Measurements from ENCODE around the gene DENND2A.
"Not testable (repeated sequence)": the region's sequence is repeated elsewhere in the genome, so short reads cannot be mapped to it uniquely, and the experiment has no call there.

The DENND2A gene

DNA sequence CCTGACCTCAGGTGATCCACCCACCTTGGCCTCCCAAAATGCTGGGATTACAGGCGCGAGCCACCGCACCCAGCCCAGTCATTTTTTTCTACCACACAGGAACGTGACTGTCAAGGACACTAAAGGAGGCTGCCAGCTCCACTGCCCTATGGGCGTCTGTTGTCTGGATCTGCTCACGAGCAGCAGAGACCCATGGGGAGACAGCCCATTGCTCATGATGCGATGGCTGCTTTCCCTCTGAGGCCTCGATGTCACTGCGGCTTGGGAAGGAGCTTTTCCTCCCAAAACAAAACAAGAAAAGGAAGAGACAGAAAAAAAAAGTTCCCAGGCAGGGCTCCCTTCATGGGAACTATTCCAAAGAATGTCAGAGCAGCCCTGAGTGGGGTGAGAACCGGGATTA is 70.5 kb downstream of the DENND2A start:
- no peaks in the 10 kb centered on the region for H3K4me1 ChIP-seq (ENCODE audit: control insufficient read depth, insufficient read depth, low read length)
- DNase-seq (ENCODE audit: low read depth, low spot score) = no peak
- H3K27ac ChIP-seq (ENCODE audit: low read length) = no peak overlapping the region
- peaks cover 6% of the 10 kb centered on the region for H3K36me3 ChIP-seq (ENCODE audit: control insufficient read depth, insufficient read depth, low read length)
- no CpG with 5 or more reads among the region's 10 CpGs for WGBS (ENCODE audit: insufficient coverage, insufficient read length)
- H3K27me3 ChIP-seq (ENCODE audit: control insufficient read depth, insufficient read depth, low read length) = no peaks in the 10 kb centered on the region
- H3K9me3 ChIP-seq (ENCODE audit: control insufficient read depth, insufficient read depth, low read length) = no peaks in the 10 kb centered on the region
- H3K4me3 ChIP-seq (ENCODE audit: low read length) = no peak overlapping the region

DNA sequence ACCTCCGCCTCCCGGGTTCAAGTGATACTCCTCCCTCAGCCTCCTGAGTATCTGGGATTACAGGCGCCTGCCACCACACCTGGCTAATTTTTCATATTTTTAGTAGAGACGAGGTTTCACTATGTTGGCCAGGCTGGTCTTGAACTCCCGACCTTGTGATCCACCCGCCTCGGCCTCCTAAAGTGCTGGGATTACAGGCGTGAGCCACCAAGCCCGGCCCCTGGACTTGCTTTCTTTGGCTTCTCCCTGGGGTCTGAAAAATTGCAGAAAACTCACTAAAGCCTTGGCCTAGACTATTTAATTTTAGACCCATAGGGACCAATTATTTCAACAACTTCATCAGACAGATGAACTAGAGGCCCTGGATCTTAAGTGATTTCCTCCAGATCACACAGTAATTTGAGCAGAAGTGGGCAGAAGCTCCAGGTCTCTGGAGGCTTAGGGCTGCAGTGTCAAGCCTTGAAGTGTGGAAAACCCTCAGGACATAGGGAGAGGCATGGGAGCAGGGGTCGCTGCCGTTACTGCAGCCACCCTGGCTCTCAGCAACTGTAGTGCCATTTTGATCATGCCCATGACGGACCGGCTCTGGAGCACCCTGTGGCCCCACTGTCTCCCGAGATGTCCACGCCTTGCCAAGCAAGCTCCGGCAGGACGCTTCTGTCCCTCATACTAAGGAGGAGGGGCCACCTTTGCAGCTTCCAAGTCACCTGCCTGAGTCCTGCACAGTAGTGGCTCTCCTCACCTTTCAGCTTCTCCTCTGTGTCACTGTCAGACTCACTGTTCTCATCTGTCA is 72.4 kb downstream of the DENND2A start:
- Histone ChIP-seq H3K36me3 (ENCODE audit: control insufficient read depth, insufficient read depth, low read length) (peaks cover 3% of the 10 kb centered on the region), H3K4me1 (ENCODE audit: control insufficient read depth, insufficient read depth, low read length) (no peaks in the 10 kb centered on the region), H3K27ac (ENCODE audit: low read length) (no peak overlapping the region), H3K27me3 (ENCODE audit: control insufficient read depth, insufficient read depth, low read length) (no peaks in the 10 kb centered on the region), H3K9me3 (ENCODE audit: control insufficient read depth, insufficient read depth, low read length) (no peaks in the 10 kb centered on the region), H3K4me3 (ENCODE audit: low read length) (no peak overlapping the region)
- no CpG with 5 or more reads among the region's 17 CpGs for WGBS (ENCODE audit: insufficient coverage, insufficient read length)
- DNase-seq (ENCODE audit: low read depth, low spot score) = no peak

DNA sequence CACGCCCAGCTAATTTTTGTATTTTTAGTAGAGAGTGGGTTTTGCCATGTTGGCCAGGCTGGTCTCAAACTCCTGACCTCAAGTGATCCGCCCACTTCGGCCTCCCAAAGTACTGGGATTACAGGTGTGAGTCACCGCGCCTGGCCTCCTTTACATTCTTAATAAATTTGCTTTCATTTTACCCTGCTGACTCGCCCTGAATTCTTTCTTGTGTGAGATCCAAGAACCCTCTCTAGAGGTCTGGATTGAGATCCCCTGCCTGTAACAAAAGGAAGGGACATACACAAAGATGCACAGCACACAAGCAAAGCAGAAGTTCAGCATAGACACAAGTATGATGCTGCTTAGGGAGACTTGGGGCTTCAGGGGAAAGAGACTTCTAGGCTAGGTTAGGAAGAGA is 74.4 kb downstream of the DENND2A start:
- not testable (repeated sequence) for DNase-seq (ENCODE audit: low read depth, low spot score); H3K27ac ChIP-seq (ENCODE audit: low read length); H3K27me3 ChIP-seq (ENCODE audit: control insufficient read depth, insufficient read depth, low read length); H3K4me1 ChIP-seq (ENCODE audit: control insufficient read depth, insufficient read depth, low read length); H3K4me3 ChIP-seq (ENCODE audit: low read length); H3K36me3 ChIP-seq (ENCODE audit: control insufficient read depth, insufficient read depth, low read length); H3K9me3 ChIP-seq (ENCODE audit: control insufficient read depth, insufficient read depth, low read length)
- no CpG with 5 or more reads among the region's 6 CpGs for WGBS (ENCODE audit: insufficient coverage, insufficient read length)

GRCh38 chr7:140565761-140566160 is 74.9 kb downstream of the DENND2A start:
- not testable (repeated sequence) for H3K9me3 ChIP-seq (ENCODE audit: control insufficient read depth, insufficient read depth, low read length); H3K27me3 ChIP-seq (ENCODE audit: control insufficient read depth, insufficient read depth, low read length); DNase-seq (ENCODE audit: low read depth, low spot score); H3K36me3 ChIP-seq (ENCODE audit: control insufficient read depth, insufficient read depth, low read length); H3K4me3 ChIP-seq (ENCODE audit: low read length); H3K27ac ChIP-seq (ENCODE audit: low read length); H3K4me1 ChIP-seq (ENCODE audit: control insufficient read depth, insufficient read depth, low read length)
- WGBS (ENCODE audit: insufficient coverage, insufficient read length) = no CpG with 5 or more reads among the region's 5 CpGs

GRCh38 chr7:140564643-140565042 is 76.0 kb downstream of the DENND2A start:
- Histone ChIP-seq H3K4me1 (ENCODE audit: control insufficient read depth, insufficient read depth, low read length) (0 out of 2 replicates have a peak, but pooled peaks cover 2% of the 10 kb centered on the region), H3K27ac (ENCODE audit: low read length) (no peak overlapping the region), H3K9me3 (ENCODE audit: control insufficient read depth, insufficient read depth, low read length) (no peaks in the 10 kb centered on the region), H3K4me3 (ENCODE audit: low read length) (no peak overlapping the region), H3K27me3 (ENCODE audit: control insufficient read depth, insufficient read depth, low read length) (no peaks in the 10 kb centered on the region), H3K36me3 (ENCODE audit: control insufficient read depth, insufficient read depth, low read length) (no peaks in the 10 kb centered on the region; the same call in 1 of the 2 replicates)
- no CpG with 5 or more reads among the region's 4 CpGs for WGBS (ENCODE audit: insufficient coverage, insufficient read length)
- no peak for DNase-seq (ENCODE audit: low read depth, low spot score)

GRCh38 chr7:140562926-140563481 is 77.6 kb downstream of the DENND2A start:
- H3K9me3 ChIP-seq (ENCODE audit: control insufficient read depth, insufficient read depth, low read length) = no peaks in the 10 kb centered on the region
- WGBS (ENCODE audit: insufficient coverage, insufficient read length) = no CpG with 5 or more reads among the region's 5 CpGs
- DNase-seq (ENCODE audit: low read depth, low spot score) = no peak
- no peak overlapping the region for H3K27ac ChIP-seq (ENCODE audit: low read length)
- no peaks in the 10 kb centered on the region for H3K27me3 ChIP-seq (ENCODE audit: control insufficient read depth, insufficient read depth, low read length)
- H3K4me3 ChIP-seq (ENCODE audit: low read length) = no peak overlapping the region
- H3K36me3 ChIP-seq (ENCODE audit: control insufficient read depth, insufficient read depth, low read length) = no peaks in the 10 kb centered on the region
- 0 out of 2 replicates have a peak, but pooled peaks cover 2% of the 10 kb centered on the region for H3K4me1 ChIP-seq (ENCODE audit: control insufficient read depth, insufficient read depth, low read length)

DNA sequence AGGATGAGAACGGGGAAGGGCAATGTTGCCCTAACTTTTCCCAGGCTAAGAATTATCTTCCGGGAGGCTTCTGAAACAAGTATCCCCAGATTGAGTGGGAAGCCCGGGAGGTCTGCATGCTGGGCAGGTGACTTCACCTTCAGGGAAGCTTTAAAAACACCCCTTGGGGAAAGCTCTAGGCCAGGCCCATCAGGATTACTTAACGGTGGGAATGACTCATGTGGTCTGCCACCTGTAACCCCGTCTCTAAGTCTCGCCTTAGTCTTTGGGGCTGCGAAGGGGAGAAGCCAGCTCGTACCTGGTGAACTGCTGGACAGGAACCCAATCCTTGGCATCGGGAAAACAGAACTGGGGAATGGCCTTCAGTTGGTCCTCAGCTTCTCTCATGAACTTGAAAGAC is 81.2 kb downstream of the DENND2A start:
- H3K4me1 ChIP-seq (ENCODE audit: control insufficient read depth, insufficient read depth, low read length) = 0 out of 2 replicates have a peak, but pooled peaks cover 2% of the 10 kb centered on the region
- DNase-seq (ENCODE audit: low read depth, low spot score) = no peak
- no peaks in the 10 kb centered on the region for H3K36me3 ChIP-seq (ENCODE audit: control insufficient read depth, insufficient read depth, low read length)
- no CpG with 5 or more reads among the region's 9 CpGs for WGBS (ENCODE audit: insufficient coverage, insufficient read length)
- H3K9me3 ChIP-seq (ENCODE audit: control insufficient read depth, insufficient read depth, low read length) = no peaks in the 10 kb centered on the region
- no peak overlapping the region for H3K27ac ChIP-seq (ENCODE audit: low read length)
- H3K4me3 ChIP-seq (ENCODE audit: low read length) = no peak overlapping the region
- no peaks in the 10 kb centered on the region for H3K27me3 ChIP-seq (ENCODE audit: control insufficient read depth, insufficient read depth, low read length)

DNA sequence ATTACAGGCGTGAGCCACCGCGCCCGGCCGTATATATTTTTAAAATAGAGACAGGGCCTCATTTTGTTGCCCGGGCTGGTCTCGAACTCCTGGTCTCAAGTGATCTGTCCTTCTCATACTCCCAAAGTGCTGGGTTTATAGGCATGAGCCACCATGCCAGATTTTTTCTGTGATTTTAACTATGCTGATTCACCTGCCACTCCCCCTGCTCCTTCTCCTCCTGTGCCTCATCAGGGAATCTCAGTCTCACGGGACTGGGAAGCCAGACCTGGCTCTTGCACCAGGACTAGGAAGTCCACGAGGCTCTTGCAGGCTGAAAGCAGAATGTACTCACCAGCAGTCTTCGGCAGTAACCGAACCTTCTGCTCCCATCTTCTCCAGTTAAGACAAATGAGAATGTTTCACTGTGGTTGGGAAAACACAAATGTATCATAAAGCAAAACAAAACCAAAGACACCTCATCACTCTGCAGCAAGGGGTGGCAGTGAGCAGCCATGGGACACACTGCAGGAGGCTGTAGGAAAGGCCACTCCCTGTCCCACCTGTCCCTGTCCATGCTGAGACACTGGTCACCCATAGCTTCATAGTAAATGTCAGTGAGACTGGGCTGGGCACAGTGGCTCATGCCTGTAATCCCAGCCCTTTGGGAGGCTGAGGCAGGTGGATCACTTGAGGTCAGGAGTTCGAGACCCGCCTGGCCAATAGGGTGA is 82.6 kb downstream of the DENND2A start:
- DNase-seq (ENCODE audit: low read depth, low spot score) = no peak
- Histone ChIP-seq H3K4me1 (ENCODE audit: control insufficient read depth, insufficient read depth, low read length) (0 out of 2 replicates have a peak, but pooled peaks cover under 1% of the 10 kb centered on the region), H3K4me3 (ENCODE audit: low read length) (no peak overlapping the region), H3K36me3 (ENCODE audit: control insufficient read depth, insufficient read depth, low read length) (no peaks in the 10 kb centered on the region), H3K9me3 (ENCODE audit: control insufficient read depth, insufficient read depth, low read length) (no peaks in the 10 kb centered on the region), H3K27ac (ENCODE audit: low read length) (no peak overlapping the region), H3K27me3 (ENCODE audit: control insufficient read depth, insufficient read depth, low read length) (no peaks in the 10 kb centered on the region)
- no CpG with 5 or more reads among the region's 13 CpGs for WGBS (ENCODE audit: insufficient coverage, insufficient read length)

- Histone ChIP-seq H3K4me3 (ENCODE audit: low read length) (no peak overlapping the region), H3K36me3 (ENCODE audit: control insufficient read depth, insufficient read depth, low read length) (no peaks in the 10 kb centered on the region), H3K4me1 (ENCODE audit: control insufficient read depth, insufficient read depth, low read length) (no peaks in the 10 kb centered on the region), H3K27ac (ENCODE audit: low read length) (no peak overlapping the region), H3K9me3 (ENCODE audit: control insufficient read depth, insufficient read depth, low read length) (no peaks in the 10 kb centered on the region), H3K27me3 (ENCODE audit: control insufficient read depth, insufficient read depth, low read length) (no peaks in the 10 kb centered on the region)
- WGBS (ENCODE audit: insufficient coverage, insufficient read length) = no CpG with 5 or more reads among the region's 6 CpGs
- no peak for DNase-seq (ENCODE audit: low read depth, low spot score)
These were observed 83.5 kb downstream of the DENND2A start for GRCh38 chr7:140557069-140557468.

GRCh38 chr7:140553236-140553635 is 87.4 kb downstream of the DENND2A start:
- WGBS (ENCODE audit: insufficient coverage, insufficient read length) = no CpG with 5 or more reads among the region's 10 CpGs

More at GRCh38 chr7:140553236-140553635, 87.4 kb downstream of the DENND2A start:
- not testable (repeated sequence) for H3K4me3 ChIP-seq (ENCODE audit: low read length); H3K36me3 ChIP-seq (ENCODE audit: control insufficient read depth, insufficient read depth, low read length); DNase-seq (ENCODE audit: low read depth, low spot score); H3K27ac ChIP-seq (ENCODE audit: low read length); H3K9me3 ChIP-seq (ENCODE audit: control insufficient read depth, insufficient read depth, low read length); H3K4me1 ChIP-seq (ENCODE audit: control insufficient read depth, insufficient read depth, low read length); H3K27me3 ChIP-seq (ENCODE audit: control insufficient read depth, insufficient read depth, low read length)

All from iPS DF 6.9 (cell line).